HG02884 (cell line): ENCODE results near the gene ENO4.

Experiments
- ATAC-seq: cut with Tn5 transposase; IDR thresholded peaks from one replicate; pipeline ENCODE4 v1.9.1; 2021; ENCODE audit warnings: mild to moderate bottlenecking, moderate library complexity; ENCODE audit not compliant: unreplicated experiment

ENO4 gene

GRCh38 chr10:116828116-116828515, 21.2 kb upstream of the ENO4 start:
- no peak for ATAC-seq

DNA sequence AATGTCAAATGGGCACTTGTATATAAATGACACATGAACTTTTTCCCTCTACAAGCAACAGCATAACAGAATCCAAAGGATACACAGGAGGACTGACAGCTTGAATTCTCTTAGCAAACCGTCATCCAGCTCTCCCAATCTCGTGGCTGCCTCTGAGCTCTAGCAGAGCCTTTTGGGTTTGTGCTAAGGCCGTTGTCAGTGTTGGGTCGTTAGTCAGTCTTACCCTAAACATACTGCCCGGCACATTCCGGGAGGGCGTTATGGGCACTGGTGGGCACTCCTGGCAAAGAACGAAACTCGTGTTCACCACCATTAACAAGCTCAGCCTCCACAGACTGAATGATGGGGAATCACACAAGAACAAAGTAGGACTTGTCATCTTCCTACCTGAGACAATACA, 19.6 kb upstream of the ENO4 start:
- no peak for ATAC-seq

DNA sequence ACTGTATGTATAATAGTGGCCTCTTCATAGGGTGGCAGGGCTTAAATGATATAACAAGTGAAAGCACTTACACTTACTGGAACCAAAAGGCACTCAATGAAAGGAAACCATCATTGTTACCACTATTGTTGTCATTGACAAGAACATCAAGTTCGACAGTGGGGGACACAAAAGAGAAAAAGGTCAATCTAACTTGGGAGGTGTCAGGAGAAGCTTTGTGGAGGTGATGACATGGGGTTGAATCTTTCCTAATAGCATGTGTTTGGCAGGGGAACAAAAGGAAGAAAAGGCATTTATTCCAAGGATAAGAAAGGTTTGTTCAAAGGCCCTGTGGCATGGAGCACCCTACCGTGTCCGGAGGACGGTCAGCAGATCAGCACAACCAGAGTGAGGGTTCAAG, 18.2 kb upstream of the ENO4 start:
- ATAC-seq = no peak

GRCh38 chr10:116831790-116832189, 17.5 kb upstream of the ENO4 start:
- ATAC-seq = no peak

DNA sequence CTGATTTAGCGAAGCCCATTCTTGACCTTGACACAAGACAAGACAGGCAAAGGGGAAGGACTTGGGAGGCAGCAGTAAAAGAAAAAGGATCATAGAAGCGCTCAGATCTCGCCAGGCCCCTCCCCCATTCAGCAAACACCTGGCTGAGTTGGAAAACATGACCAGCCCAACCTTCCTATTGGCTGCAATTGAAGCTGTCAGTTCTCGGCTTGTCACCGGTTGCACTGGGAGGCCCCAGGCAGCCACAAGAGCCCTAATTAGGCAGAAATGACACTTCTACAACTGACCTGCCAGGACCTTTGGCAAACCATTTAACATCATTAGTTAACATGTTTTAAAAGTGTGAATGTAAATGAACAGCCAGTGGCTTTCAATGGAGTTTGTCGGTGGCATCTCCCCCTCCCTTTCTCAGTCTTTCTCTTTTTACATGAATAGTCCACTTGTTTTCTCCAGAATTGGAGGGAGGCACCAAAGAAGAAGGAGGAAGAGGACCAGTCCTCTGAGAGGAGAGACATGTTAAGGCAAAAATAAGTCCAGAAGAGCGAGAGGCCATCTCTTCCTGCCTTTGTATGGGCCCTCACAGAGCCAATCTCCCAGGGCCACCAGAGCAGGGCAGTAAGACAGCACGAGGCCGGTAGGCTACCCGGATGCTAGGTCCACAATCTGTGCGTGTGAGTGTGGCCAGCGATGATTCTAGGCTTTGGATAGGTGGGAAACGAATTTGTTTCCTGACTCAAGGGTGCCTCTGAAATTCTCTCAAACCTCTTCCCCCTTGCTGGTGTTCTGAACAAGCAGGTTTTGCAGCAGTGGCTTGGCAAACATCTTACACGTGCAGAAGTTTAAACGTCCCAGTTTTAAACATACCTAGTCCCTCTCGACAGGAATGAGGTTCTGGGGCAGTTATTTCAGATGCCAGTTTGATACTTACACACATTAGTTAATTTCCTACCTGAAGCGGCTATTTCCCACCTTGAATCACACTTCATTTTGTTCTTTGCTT, 15.0 kb upstream of the ENO4 start:
- no peak for ATAC-seq

DNA sequence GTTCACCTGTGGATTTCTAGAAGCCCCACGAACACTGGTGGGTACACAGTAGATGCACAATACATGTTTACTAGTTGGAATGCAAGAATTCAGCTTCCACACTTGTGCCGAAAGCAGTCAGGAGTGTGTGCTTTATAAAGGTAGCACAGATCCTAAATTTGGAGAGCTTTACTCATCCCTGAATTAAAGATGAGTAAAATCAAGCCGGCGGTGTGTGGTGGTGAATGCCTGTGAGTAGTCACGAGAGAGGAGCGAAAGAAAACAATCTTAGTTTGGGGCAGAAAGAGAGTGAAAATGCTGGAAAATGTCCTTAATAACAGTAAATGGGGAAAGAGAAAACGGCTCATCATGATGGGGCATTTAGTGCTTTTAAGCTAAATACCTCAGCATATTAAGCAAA, 13.6 kb upstream of the ENO4 start:
- ATAC-seq = no peak

GRCh38 chr10:116836083-116836482, 13.2 kb upstream of the ENO4 start:
- ATAC-seq = no peak

- no peak for ATAC-seq
Observed at GRCh38 chr10:116836902-116837523, 12.3 kb upstream of the ENO4 start.

DNA sequence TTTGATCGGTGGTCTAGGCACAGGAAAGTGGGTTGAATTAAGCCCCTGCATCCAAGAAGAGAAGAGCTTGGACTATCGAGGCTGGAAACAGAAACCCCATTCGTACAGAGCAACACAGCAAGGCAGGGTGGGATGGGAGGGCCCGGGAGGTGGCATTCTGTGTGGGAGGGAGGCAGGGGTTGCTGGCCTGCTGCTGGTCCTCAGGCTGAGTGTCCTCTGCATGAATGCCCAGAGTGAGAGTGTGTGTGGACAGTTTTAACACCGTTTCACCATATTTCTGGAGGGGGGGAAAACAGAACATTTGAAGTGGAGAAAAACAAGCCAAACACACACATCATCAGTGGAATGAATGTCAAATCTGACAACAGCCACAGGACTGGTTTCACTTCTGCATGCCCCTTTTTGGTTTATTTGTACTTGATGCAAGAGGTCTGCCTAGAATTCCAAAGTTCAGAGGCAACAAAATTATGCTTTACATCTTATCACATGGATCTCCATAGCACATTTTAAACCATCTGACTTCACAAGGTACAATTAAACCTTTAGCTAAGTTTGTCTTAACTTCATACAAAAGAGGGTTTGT, 11.1 kb upstream of the ENO4 start:
- ATAC-seq = peak; percentile 86

DNA sequence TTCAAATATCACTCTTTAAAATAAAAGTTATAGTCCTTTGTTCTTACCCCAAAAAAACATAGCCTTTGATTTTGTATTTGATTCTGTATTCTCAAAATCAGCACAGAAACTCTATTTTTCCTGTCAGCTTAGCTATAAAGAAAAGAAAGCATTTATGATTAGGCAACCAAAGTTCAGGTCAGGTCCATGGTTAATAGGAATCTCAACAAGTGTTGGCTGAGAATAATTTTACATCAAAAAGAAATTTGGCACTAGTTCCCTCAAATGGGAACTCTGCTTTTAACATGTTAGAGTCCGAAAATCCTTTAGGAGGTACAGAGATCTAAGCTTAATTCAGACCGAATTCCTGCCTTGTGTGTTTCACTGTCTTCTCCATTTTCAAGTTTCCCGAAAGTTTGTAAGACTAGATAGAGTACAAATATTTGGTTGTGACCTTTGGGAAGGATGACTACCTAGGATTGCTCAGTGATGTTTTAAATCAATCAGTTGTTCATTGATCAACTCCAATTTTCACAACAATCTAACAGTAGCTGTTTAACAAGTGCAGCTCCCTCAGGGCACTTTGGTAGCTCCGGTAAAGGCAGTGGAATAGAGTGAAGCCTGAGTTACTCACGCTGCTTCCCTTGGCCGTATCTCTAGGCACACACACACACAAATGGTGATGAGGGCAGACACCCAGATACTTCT, 8.8 kb upstream of the ENO4 start:
- ATAC-seq = no peak

GRCh38 chr10:116845823-116846222, 3.5 kb upstream of the ENO4 start:
- ATAC-seq = no peak

DNA sequence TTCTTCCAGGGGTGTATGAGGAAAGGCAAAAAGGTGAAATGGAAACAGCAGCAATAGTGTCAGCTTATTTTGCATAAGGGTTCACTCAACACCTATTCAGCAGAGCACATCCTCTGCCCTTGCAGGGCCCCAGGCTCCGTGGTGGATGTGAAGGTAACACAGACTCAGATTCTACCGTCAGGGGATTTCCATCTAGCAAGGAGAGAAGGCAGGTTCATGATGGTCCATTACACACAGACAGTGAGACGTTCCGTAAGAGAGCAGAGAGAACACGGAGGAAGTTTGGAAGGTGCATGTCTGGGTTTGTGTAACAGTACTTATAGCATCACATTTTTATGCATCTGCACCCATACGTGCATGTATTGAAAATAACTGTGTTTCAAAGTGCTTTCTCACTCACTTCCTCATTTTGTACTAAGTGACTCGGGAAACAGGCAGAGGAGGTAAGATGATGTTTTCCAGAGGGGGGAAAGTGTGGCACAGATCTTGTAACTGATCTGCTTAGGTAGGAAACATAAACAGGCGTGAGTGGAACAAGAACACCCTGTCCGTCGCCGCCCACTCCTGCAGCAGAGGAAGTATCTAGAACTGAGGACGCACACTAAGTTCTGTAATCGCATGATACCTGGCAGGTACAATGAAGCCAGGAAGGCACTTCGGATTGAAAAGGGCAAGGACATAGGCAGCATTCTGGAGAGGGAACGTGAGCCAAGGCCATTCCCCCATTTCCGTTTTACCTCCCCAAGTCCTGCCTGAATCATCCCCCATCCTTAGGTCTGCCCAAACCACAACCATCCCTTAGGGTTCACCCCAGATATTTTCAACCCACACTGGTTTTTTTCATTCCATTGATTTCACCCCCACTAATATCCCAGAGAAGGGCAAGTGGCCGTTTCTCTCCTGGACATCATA, 1.0 kb upstream of the ENO4 start:
- ATAC-seq = peak; percentile 73

GRCh38 chr10:116848944-116849247, 403 bp upstream of the ENO4 start:
- ATAC-seq = no peak

GRCh38 chr10:116850058-116850611, 836 bp downstream of the ENO4 start:
- ATAC-seq = no peak

DNA sequence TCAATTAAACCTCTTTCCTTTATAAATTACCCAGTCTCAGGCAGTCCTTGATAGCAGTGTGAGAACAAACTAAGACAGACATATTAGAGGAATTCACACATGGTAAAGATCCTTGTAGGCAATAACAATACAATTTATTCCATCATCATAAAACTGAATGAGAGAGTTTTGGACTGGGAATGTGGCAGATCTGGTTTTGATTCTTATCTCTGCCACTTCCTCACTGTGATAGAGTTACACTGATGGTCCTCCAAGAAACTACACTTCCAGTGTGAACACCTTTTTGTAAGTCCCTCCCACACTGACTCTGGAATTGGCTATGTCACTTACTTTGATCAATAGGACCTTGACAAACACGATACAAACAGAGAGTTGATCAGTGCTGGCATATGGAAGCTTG, 2.9 kb downstream of the ENO4 start:
- ATAC-seq = no peak

DNA sequence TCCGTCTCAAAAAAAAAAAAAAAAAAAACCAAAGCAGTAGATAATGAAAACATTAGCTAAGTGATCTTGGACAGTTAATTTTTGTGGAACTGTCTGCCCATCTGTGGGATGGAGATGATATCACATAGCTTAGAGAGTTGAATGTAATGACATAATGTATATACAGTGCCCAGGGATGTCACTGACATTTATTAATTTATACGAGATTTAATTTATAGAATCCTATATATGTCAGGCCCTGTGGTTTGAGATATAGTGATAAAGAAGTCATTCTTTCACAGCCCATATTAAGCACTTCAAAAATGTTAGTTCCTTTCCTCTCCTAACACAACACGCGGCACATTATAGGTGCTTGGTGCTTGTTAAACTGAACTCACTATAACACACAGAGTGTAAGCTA, 4.0 kb downstream of the ENO4 start:
- ATAC-seq = no peak

DNA sequence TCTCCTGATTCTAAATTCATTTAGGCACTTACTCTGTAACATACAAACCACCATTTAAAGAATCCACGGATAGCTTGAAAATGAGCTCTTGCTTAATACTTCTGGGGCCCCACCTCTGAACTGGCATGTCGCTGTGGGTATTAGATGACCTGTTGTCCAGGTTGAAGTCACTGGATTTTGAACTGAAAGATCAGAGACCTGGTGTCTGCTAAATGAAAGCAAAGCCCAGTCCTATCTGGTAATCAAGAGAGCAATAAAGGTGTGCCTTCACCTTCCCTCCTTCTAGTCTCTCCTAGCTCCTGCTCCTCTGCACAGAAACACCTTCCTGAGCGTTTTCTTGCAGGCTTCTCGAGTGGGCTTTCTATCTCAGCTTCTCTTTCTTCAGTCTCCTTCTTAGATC, 4.4 kb downstream of the ENO4 start:
- ATAC-seq = no peak

DNA sequence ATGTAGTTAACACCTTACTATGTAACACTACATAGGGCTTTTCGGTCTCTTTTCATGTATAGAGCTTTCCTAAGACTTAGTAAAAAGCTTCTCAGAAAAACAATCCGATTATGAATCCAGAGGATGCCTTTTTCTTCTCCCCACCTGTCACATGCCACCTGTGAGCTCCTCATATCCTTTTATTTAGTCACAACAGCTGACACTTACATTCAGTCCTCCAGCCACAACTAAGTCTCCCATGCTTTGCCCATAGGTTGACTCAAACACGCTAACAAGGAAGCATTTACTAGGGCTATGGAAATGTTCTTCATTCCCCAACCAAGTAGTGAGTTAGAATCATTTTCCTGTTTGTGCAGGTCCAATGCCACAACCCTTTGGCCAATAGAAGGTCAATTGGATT, 7.9 kb downstream of the ENO4 start:
- no peak for ATAC-seq

DNA sequence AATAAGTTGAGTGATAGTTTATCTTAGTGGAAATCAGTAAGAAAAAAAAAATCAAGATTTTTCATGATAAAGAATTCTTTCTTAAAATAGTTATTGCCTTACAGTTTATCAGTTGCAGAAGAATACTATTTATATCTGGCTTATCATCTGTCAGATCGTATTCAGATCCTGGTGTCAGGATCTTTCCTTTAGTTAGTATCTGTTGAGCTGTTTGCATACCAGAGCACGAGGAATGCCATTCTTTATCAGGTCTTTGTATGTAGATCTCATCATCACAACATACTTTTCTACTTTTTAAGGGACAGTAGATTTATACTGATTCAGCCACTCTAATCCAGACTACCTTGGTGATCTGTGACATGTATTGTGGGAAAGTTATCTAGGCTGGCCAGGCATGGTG, 12.5 kb downstream of the ENO4 start:
- ATAC-seq = no peak

GRCh38 chr10:116864436-116864835, 15.1 kb downstream of the ENO4 start:
- ATAC-seq = no peak
